Ovary (tissue), 3 donors: ENCODE measurements around the gene GNB2.

ENCODE experiments used
- CTCF ChIP-seq, 3 donors: fragments of 450-650 bp in 2 of 3; fragments of 200-600 bp in 1 of 3; IDR thresholded peaks; one replicate each; pipeline versions ENCODE4 v1.5.1 to v1.8.0; 2016 to 2022; ENCODE audit warnings: antibody characterized with exemption in 3 of 3, mild to moderate bottlenecking in 1 of 3
- POLR2A ChIP-seq: fragments of 450-650 bp; IDR thresholded peaks from one replicate; pipeline ENCODE4 v1.6.1; 2017; ENCODE audit warnings: antibody characterized with exemption, mild to moderate bottlenecking, moderate library complexity
- donor health status: DM: no; HTN: no; CAD: no.

- no peak for TF ChIP-seq CTCF (IDR thresholded peaks at IDR 0.05)
- no peak for TF ChIP-seq POLR2A
These were observed 5.5 kb upstream of the GNB2 start for GRCh38 chr7:100668069-100668449.
